GM12891 (cell line): ENCODE results near the gene SMYD3.

ENCODE experiments used
- POLR2A ChIP-seq: IDR thresholded peaks from 2 replicates; pipeline ENCODE4 v1.6.1; 2011; ENCODE audit warnings: low read depth, low read length, control low read depth
- POLR2AphosphoS5 ChIP-seq: IDR thresholded peaks from 2 replicates; pipeline ENCODE4 v1.6.1; 2011; ENCODE audit warnings: low read depth, low read length, control low read depth
- POU2F2 ChIP-seq: IDR thresholded peaks from 2 replicates; pipeline ENCODE4 v1.6.1; 2011; ENCODE audit warnings: low read depth, mild to moderate bottlenecking, control low read depth, low read length, moderate library complexity
- TAF1 ChIP-seq: IDR thresholded peaks from 2 replicates; pipeline ENCODE4 v1.6.1; 2011; ENCODE audit warnings: low read depth, low read length, control low read depth

DNA sequence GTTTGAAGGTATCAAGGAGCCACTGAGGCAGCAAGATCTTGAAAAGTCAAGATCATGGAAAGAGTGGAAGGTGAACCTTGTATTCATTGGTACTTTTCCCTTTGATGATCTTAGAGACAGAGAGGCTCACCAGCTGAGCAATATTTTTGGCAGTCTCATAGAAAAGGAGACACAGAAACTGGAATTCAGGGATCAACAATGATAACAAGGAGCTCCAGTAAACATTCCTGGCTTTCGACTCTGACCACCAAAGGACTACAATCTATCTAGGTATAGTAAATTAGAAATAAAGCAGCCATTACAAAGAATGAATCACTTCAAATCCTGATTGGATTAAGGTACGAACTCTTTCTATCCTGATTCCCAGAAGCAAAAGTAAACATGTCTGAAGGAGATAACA lies 736.9 kb downstream of the SMYD3 start:
- TF ChIP-seq POLR2AphosphoS5: no peak
- no peak for TF ChIP-seq POLR2A
- no peak for TF ChIP-seq TAF1
- TF ChIP-seq POU2F2: no peak
